H9 (cell line): Measurements from ENCODE around the gene VAMP8. TPM values are rescaled to one million over a fixed set of nuclear protein-coding genes. Genes with fewer than 3 reads are reported as not detected.

Experiments used
- DNase-seq: peaks from one replicate; pipeline ENCODE4 v3.0.0-alpha.2; 2017
- H2AFZ ChIP-seq: one replicate; pipeline ENCODE4 v1.6.1; 2013; ENCODE audit warnings: mild to moderate bottlenecking, low read length, control low read depth, moderate library complexity
- H2AK5ac ChIP-seq: 2 replicates; pipeline ENCODE4 v1.6.1; 2013; ENCODE audit warnings: low read length, control low read depth, mixed read lengths; ENCODE audit not compliant: insufficient read length
- H2BK120ac ChIP-seq: one replicate; pipeline ENCODE4 v1.6.1; 2013; ENCODE audit warnings: low read depth, mild to moderate bottlenecking, low read length, control low read depth, inconsistent platforms; ENCODE audit not compliant: poor library complexity, severe bottlenecking
- H2BK12ac ChIP-seq: 2 replicates; pipeline ENCODE4 v1.6.1; 2013; ENCODE audit warnings: low read length, control low read depth, mixed read lengths, low read depth; ENCODE audit not compliant: insufficient read length
- H2BK15ac ChIP-seq: 2 replicates; pipeline ENCODE4 v1.6.1; 2013; ENCODE audit warnings: low read depth, low read length, control low read depth
- H2BK20ac ChIP-seq: one replicate; pipeline ENCODE4 v1.6.1; 2013; ENCODE audit warnings: low read depth, mild to moderate bottlenecking, low read length, control low read depth, inconsistent platforms; ENCODE audit not compliant: poor library complexity, severe bottlenecking
- H2BK5ac ChIP-seq: 2 replicates; pipeline ENCODE4 v1.6.1; 2013; ENCODE audit warnings: low read length, control low read depth, mixed read lengths; ENCODE audit not compliant: insufficient read length
- H3K14ac ChIP-seq: 2 replicates; pipeline ENCODE4 v1.6.1; 2013; ENCODE audit warnings: low read length, control low read depth; ENCODE audit not compliant: insufficient read depth
- H3K18ac ChIP-seq: 2 replicates; pipeline ENCODE4 v1.6.1; 2013; ENCODE audit warnings: low read depth, mild to moderate bottlenecking, mixed read lengths, low read length, control low read depth; ENCODE audit not compliant: insufficient read length
- H3K23ac ChIP-seq: 2 replicates; pipeline ENCODE4 v1.6.1; 2013; ENCODE audit warnings: low read length, control low read depth, mixed read lengths, low read depth; ENCODE audit not compliant: insufficient read length
- H3K23me2 ChIP-seq: 2 replicates; pipeline ENCODE4 v1.6.1; 2013; ENCODE audit warnings: low read depth, mild to moderate bottlenecking, mixed read lengths, low read length, control low read depth; ENCODE audit not compliant: insufficient read length, poor library complexity, severe bottlenecking
- H3K27ac ChIP-seq: 2 replicates; pipeline ENCODE4 v1.5.1; 2013; ENCODE audit warnings: low read length, control low read depth, mixed read lengths, low read depth; ENCODE audit not compliant: insufficient read length
- H3K27me3 ChIP-seq: 2 replicates; pipeline ENCODE4 v1.6.1; 2013; ENCODE audit warnings: low read length, control low read depth, inconsistent platforms; ENCODE audit not compliant: insufficient read depth
- H3K4ac ChIP-seq: 2 replicates; pipeline ENCODE4 v1.6.1; 2013; ENCODE audit warnings: low read depth, mild to moderate bottlenecking, control low read depth, inconsistent platforms, low read length, moderate library complexity
- H3K4me1 ChIP-seq: 2 replicates; pipeline ENCODE4 v1.6.1; 2013; ENCODE audit warnings: low read length, control low read depth, inconsistent platforms; ENCODE audit not compliant: insufficient read depth
- H3K4me2 ChIP-seq: 2 replicates; pipeline ENCODE4 v1.6.1; 2013; ENCODE audit warnings: low read length, control low read depth, mixed read lengths; ENCODE audit not compliant: insufficient read length, insufficient read depth
- H3K56ac ChIP-seq: 2 replicates; pipeline ENCODE4 v1.6.1; 2013; ENCODE audit warnings: low read depth, mild to moderate bottlenecking, mixed read lengths, low read length, control low read depth; ENCODE audit not compliant: insufficient read length
- H3K79me1 ChIP-seq: 2 replicates; pipeline ENCODE4 v1.6.1; 2013; ENCODE audit warnings: low read depth, mild to moderate bottlenecking, moderate library complexity, low read length, control low read depth, inconsistent platforms; ENCODE audit not compliant: insufficient read depth, poor library complexity, severe bottlenecking
- H3K79me2 ChIP-seq: 2 replicates; pipeline ENCODE4 v1.6.1; 2013; ENCODE audit warnings: low read length, control low read depth, inconsistent platforms; ENCODE audit not compliant: insufficient read depth
- H3K9ac ChIP-seq: 2 replicates; pipeline ENCODE4 v1.6.1; 2013; ENCODE audit warnings: low read length, control low read depth, mixed read lengths; ENCODE audit not compliant: insufficient read length; ENCODE audit errors: extremely low read depth
- H3K9me3 ChIP-seq: one replicate; pipeline ENCODE4 v1.6.1; 2013; ENCODE audit warnings: low read depth, low read length, inconsistent platforms; ENCODE audit not compliant: control insufficient read depth
- H3T11ph ChIP-seq: one replicate; pipeline ENCODE4 v1.6.1; 2013; ENCODE audit warnings: mild to moderate bottlenecking, low read length, control low read depth, inconsistent platforms
- H4K20me1 ChIP-seq: one replicate; pipeline ENCODE4 v1.6.1; 2013; ENCODE audit not compliant: control insufficient read depth, insufficient read length, insufficient read depth
- H4K5ac ChIP-seq: 2 replicates; pipeline ENCODE4 v1.6.1; 2013; ENCODE audit warnings: low read depth, mild to moderate bottlenecking, mixed read lengths, low read length, control low read depth; ENCODE audit not compliant: insufficient read length
- H4K8ac ChIP-seq: replicated peaks from 2 replicates; pipeline ENCODE4 v1.6.1; 2013; ENCODE audit warnings: low read length, control low read depth, mixed read lengths, low read depth; ENCODE audit not compliant: insufficient read length
- H4K91ac ChIP-seq: 2 replicates; pipeline ENCODE4 v1.6.1; 2013; ENCODE audit warnings: low read depth, mild to moderate bottlenecking, moderate library complexity, mixed read lengths, low read length, control low read depth; ENCODE audit not compliant: insufficient read length
- H3K27ac Mint-ChIP-seq, 3 experiments: 2 replicates in 2 of 3; 3 replicates in 1 of 3; pipeline ENCODE4 v1.8.0; 2020 to 2021; ENCODE audit warnings: mixed read lengths in 3 of 3, mild to moderate bottlenecking in 1 of 3, moderate library complexity in 1 of 3
- H3K27me3 Mint-ChIP-seq: 2 replicates; pipeline ENCODE4 v1.8.0; 2021; ENCODE audit warnings: low read depth, mild to moderate bottlenecking, moderate library complexity, mixed read lengths
- H3K36me3 Mint-ChIP-seq, 3 experiments: 2 replicates in 2 of 3; 3 replicates in 1 of 3; pipeline ENCODE4 v1.8.0; 2020 to 2021; ENCODE audit warnings: low read depth in 3 of 3, mixed read lengths in 3 of 3; ENCODE audit not compliant: insufficient read depth in 1 of 3
- H3K4me1 Mint-ChIP-seq, 2 experiments: 2 replicates each; pipeline ENCODE4 v1.8.0; 2020; ENCODE audit warnings: mixed read lengths in 2 of 2
- H3K4me3 Mint-ChIP-seq, 2 experiments: 2 replicates in 1 of 2; 3 replicates in 1 of 2; pipeline ENCODE4 v1.8.0; 2020 to 2021; ENCODE audit warnings: mild to moderate bottlenecking in 2 of 2, mixed read lengths in 2 of 2, moderate library complexity in 1 of 2
- H3K9me3 Mint-ChIP-seq, 2 experiments: 2 replicates in 1 of 2; 3 replicates in 1 of 2; pipeline ENCODE4 v1.8.0; 2020; ENCODE audit warnings: mild to moderate bottlenecking in 2 of 2, mixed read lengths in 2 of 2, moderate library complexity in 1 of 2
- CTCF ChIP-seq: fragments of 200-600 bp; sonication (generic); conservative IDR thresholded peaks from 3 replicates; pipeline ENCODE4 v1.8.0; 2021; ENCODE audit warnings: antibody characterized with exemption, mild to moderate bottlenecking
- WGBS: extraction: QIAGEN DNeasy Blood & Tissue Kit; methylation state at CpG from one replicate; pipeline ENCODE4 v1.1.7; 2013; ENCODE audit warnings: missing lambda C conversion rate, low lambda C conversion rate, mixed read lengths; ENCODE audit not compliant: insufficient read length; ENCODE audit errors: extremely low coverage; 5-methylcytosine and 5-hydroxymethylcytosine counted together
- total RNA-seq: library from RNA; stranded (reverse); gene quantifications from 2 replicates; pipeline ENCODE4 v1.2.1, GENCODE V29; 2021

VAMP8 gene
- total RNA-seq, 1 experiment from 2014 or later = 33.4 TPM

- H3K79me2 ChIP-seq = no peaks in the 10 kb centered on the region
- H3K4me2 ChIP-seq = no peak overlapping the region
- H2AK5ac ChIP-seq = no peak overlapping the region
- no peaks in the 10 kb centered on the region for H3K9me3 Mint-ChIP-seq
- no peak for TF ChIP-seq CTCF
- no peak overlapping the region for H3K14ac ChIP-seq
- peaks cover 9% of the 10 kb centered on the region for H3K23me2 ChIP-seq
- H3K36me3 Mint-ChIP-seq = peaks cover 0 to 15% (median 11%) of the 10 kb centered on the region in 3 experiments; a peak in 5 of 7 replicates
- H2BK15ac ChIP-seq = no peak overlapping the region
- H2BK5ac ChIP-seq = no peak overlapping the region
- no peak overlapping the region for H4K5ac ChIP-seq
- no peak overlapping the region for H3K18ac ChIP-seq
- no peak overlapping the region for H3K9ac ChIP-seq
- no peak overlapping the region for H2BK120ac ChIP-seq
- no peaks in the 10 kb centered on the region for H3K79me1 ChIP-seq
- no peak overlapping the region for H3K4ac ChIP-seq
- no CpG with 5 or more reads among the region's 3 CpGs for WGBS
- H3K27ac Mint-ChIP-seq = no peak overlapping the region
- H2AFZ ChIP-seq = no peak overlapping the region
- H2BK20ac ChIP-seq = no peak overlapping the region
- 0 out of 5 replicates have a peak overlapping the region, but pooled peaks of 1 of the 2 experiments have one; percentile 26 for H3K4me3 Mint-ChIP-seq
- no peak overlapping the region for H3T11ph ChIP-seq
- peaks cover 17 to 18% of the 10 kb centered on the region in 2 experiments for H3K4me1 Mint-ChIP-seq
- H3K27me3 ChIP-seq = no peaks in the 10 kb centered on the region
- no peak overlapping the region for H3K23ac ChIP-seq
- no peaks in the 10 kb centered on the region for H3K4me1 ChIP-seq
- H3K27ac ChIP-seq = no peak overlapping the region
- H3K9me3 ChIP-seq = no peaks in the 10 kb centered on the region
- H4K20me1 ChIP-seq = no peaks in the 10 kb centered on the region
- DNase-seq = no peak
- peaks cover 26% of the 10 kb centered on the region for H3K27me3 Mint-ChIP-seq
- H4K8ac ChIP-seq = no peak overlapping the region
- H4K91ac ChIP-seq = no peak overlapping the region
- no peak overlapping the region for H2BK12ac ChIP-seq
- H3K56ac ChIP-seq = no peak overlapping the region
These were observed 15.6 kb downstream of the VAMP8 start for GRCh38 chr2:85593023-85593422.
